GM12878 (cell line): Measurements from ENCODE around the gene R3HDM2. TPM values are rescaled to one million over a fixed set of nuclear protein-coding genes. Genes with fewer than 3 reads are reported as not detected.
"Not testable (repeated sequence)": the region's sequence is repeated elsewhere in the genome, so short reads cannot be mapped to it uniquely, and the experiment has no call there.

Source experiments
- ATAC-seq: fragments of 200-7000 bp; cut with Tn5 transposase; 3 replicates; pipeline ENCODE4 v1.9.1; 2020; ENCODE audit warnings: mild to moderate bottlenecking, moderate library complexity
- BruUV-seq: library from RNA; stranded (reverse); fragments of 400-500 nt; replicated peaks from 2 replicates; lab custom pipeline; 2021; lab: Mats Ljungman, UMichigan
- CTCF ChIA-PET: fragments of 300-600 bp; sonication (Branson Sonifier 250); formaldehyde crosslinking; extraction: SDS; loops from one replicate; lab custom pipeline; 2021; ENCODE audit warnings: inconsistent platforms; lab: Yijun Ruan, JAX
- POLR2A ChIA-PET: fragments of 350-600 bp; formaldehyde crosslinking; extraction: SDS; loops from one replicate; lab custom pipeline; 2021; ENCODE audit warnings: inconsistent platforms; lab: Charles Lee
- RAD21 ChIA-PET: fragments of 300-600 bp; sonication (Branson Sonifier 250); formaldehyde crosslinking; loops from one replicate; lab custom pipeline; 2023; ENCODE audit warnings: antibody characterized with exemption; ENCODE audit not compliant: unreplicated experiment; lab: Charles Lee
- SMC1A ChIA-PET: fragments of 300-600 bp; sonication (Branson Sonifier 250); formaldehyde crosslinking; loops from one replicate; lab custom pipeline; 2023; ENCODE audit not compliant: unreplicated experiment, uncharacterized antibody; lab: Charles Lee
- DNase-seq: peaks from one replicate; pipeline ENCODE4 v3.0.0-alpha.2; 2011; ENCODE audit warnings: low read depth, low spot score
- FAIRE-seq: peaks from 3 replicates; lab custom pipeline; 2011; peaks lifted over from hg19 to GRCh38; lab: Jason Lieb, UNC
- H2AFZ ChIP-seq: 2 replicates; pipeline ENCODE4 v1.6.0; 2011; ENCODE audit warnings: low read depth, low read length, control low read depth; ENCODE audit not compliant: control insufficient read depth
- H3K27ac ChIP-seq: 2 replicates; pipeline ENCODE4 v1.5.1; 2011; ENCODE audit warnings: control low read depth; ENCODE audit not compliant: control insufficient read depth, insufficient read depth
- H3K27me3 ChIP-seq, 2 experiments: replicated peaks in 1 of 2; 2 replicates each; pipeline versions ENCODE4 v1.6.0 to v1.6.1; 2011; ENCODE audit warnings: low read length in 1 of 2; ENCODE audit not compliant: control insufficient read depth in 2 of 2, insufficient read depth in 2 of 2
- H3K36me3 ChIP-seq, 2 experiments: 2 replicates each; pipeline ENCODE4 v1.5.1; 2011; ENCODE audit warnings: low read length in 1 of 2; ENCODE audit not compliant: control insufficient read depth in 2 of 2, insufficient read depth in 2 of 2
- H3K4me1 ChIP-seq: 2 replicates; pipeline ENCODE4 v1.6.1; 2011; ENCODE audit warnings: mild to moderate bottlenecking, low read length, moderate library complexity, mixed read lengths; ENCODE audit not compliant: control insufficient read depth, insufficient read depth
- H3K4me2 ChIP-seq: 2 replicates; pipeline ENCODE4 v1.6.0; 2011; ENCODE audit warnings: control low read depth; ENCODE audit not compliant: control insufficient read depth, insufficient read depth
- H3K4me3 ChIP-seq: fragments of 200-600 bp; sonication (generic); 2 replicates; pipeline ENCODE4 v1.5.1; 2016
- H3K79me2 ChIP-seq: 2 replicates; pipeline ENCODE4 v1.6.0; 2011; ENCODE audit warnings: low read length; ENCODE audit not compliant: control insufficient read depth, insufficient read depth
- H3K9ac ChIP-seq: 2 replicates; pipeline ENCODE4 v1.8.0; 2011; ENCODE audit warnings: low read length, control low read depth, mixed read lengths; ENCODE audit not compliant: control insufficient read depth, insufficient read depth
- H3K9me3 ChIP-seq: replicated peaks from 3 replicates; pipeline ENCODE4 v1.5.1; 2011; ENCODE audit warnings: mild to moderate bottlenecking, low read length; ENCODE audit not compliant: control insufficient read depth, insufficient read depth
- H4K20me1 ChIP-seq: 2 replicates; pipeline ENCODE4 v1.6.0; 2011; ENCODE audit not compliant: control insufficient read depth, insufficient read depth
- ZBTB4 ChIP-seq: fragments of 450-650 bp; formaldehyde crosslinking; IDR thresholded peaks from 2 replicates; pipeline ENCODE4 v1.4.0; 2022; ENCODE audit warnings: mild to moderate bottlenecking, moderate library complexity
- WGBS: methylation state at CpG from one replicate; pipeline ENCODE4 v1.1.6; 2016; ENCODE audit warnings: low lambda C conversion rate; ENCODE audit not compliant: insufficient replicate concordance, insufficient coverage; ENCODE audit errors: missing lambda C conversion rate; 5-methylcytosine and 5-hydroxymethylcytosine counted together
- in situ Hi-C: fragments of 300-500 bp; cut with MboI; formaldehyde crosslinking; loops from 9 replicates; pipeline ENCODE4 v1.14.3; 2018; ENCODE audit warnings: mixed read lengths
- intact Hi-C: fragments of 100-400 bp; cut with micrococcal nuclease; formaldehyde crosslinking; loops from one replicate; pipeline ENCODE4 v1.14.2; 2022; ENCODE audit not compliant: unreplicated experiment
- polyA plus RNA-seq, 11 experiments: library from polyadenylated mRNA; depleted of rRNA in 4 of 11; unstranded in 6 of 11; stranded (reverse) in 5 of 11; fragments of >200 nt; fragmentation: Nextera tagmentation in 4 of 11; fragmentation: Illumina TruSeq in 1 of 11; extraction: Ambion mirVana in 4 of 11; extraction: Trizol in 1 of 11; gene quantifications; 1 replicate in 1 of 11; 2 replicates in 10 of 11; pipeline versions ENCODE4 v1.2.1 to v1.2.3, GENCODE V29; 2011 to 2016; ENCODE audit warnings: inconsistent platforms in 2 of 11, missing spikeins in 2 of 11, low read depth in 1 of 11
- total RNA-seq, 4 experiments: library from RNA; depleted of rRNA in 3 of 4; stranded (reverse); fragments of >200 nt in 3 of 4; fragmentation: Illumina TruSeq in 1 of 4; extraction: Trizol in 1 of 4; gene quantifications; 2 replicates each; pipeline versions ENCODE4 v1.2.1 to v1.2.3, GENCODE V29; 2013 to 2021

R3HDM2 gene
- total and polyA plus RNA-seq, 10 of the 15 experiments (the other 5 are each of a cell fraction or from before 2014, with no cell fraction given) = 4.6 to 26.1 (median 11.2) TPM

GRCh38 chr12:57296291-57296690 lies 134.6 kb downstream of the R3HDM2 start (continued):
- no peak for TF ChIP-seq ZBTB4 (CRISPR knock-in tag)

GRCh38 chr12:57282073-57282472 lies 148.8 kb downstream of the R3HDM2 start:
- CTCF ChIA-PET = interaction anchor here (1.1 to 3.9 kb wide), 2 partner anchors 136 to 171 kb away, joined by 3 to 25 read pairs; partner anchors contain the start of gene INHBE
- H3K4me3 ChIP-seq, FAIRE-seq, H3K27ac ChIP-seq, H3K27me3 ChIP-seq, H3K9ac ChIP-seq, H3K4me2 ChIP-seq, in situ Hi-C loops, RAD21 ChIA-PET, H2AFZ ChIP-seq, intact Hi-C loops, DNase-seq, H3K36me3 ChIP-seq, H3K79me2 ChIP-seq, ATAC-seq, H4K20me1 ChIP-seq, H3K9me3 ChIP-seq, BruUV-seq: not testable (repeated sequence)
- H3K4me1 ChIP-seq = peaks cover 12% of the 10 kb centered on the region
- 87% methylated on average over 8 of the region's 12 CpGs for WGBS
- SMC1A ChIA-PET = interaction anchor here (1.8 kb wide), 1 partner anchor 171 kb away, joined by 8 read pairs; no protein-coding TSS in a partner anchor
- POLR2A ChIA-PET = interaction anchor here (0.7 to 1.2 kb wide), 2 partner anchors 11 to 75 kb away, joined by 3 read pairs; no protein-coding TSS in a partner anchor
